ENCODE data around the gene PTP4A2.

PTP4A2 gene

DNA sequence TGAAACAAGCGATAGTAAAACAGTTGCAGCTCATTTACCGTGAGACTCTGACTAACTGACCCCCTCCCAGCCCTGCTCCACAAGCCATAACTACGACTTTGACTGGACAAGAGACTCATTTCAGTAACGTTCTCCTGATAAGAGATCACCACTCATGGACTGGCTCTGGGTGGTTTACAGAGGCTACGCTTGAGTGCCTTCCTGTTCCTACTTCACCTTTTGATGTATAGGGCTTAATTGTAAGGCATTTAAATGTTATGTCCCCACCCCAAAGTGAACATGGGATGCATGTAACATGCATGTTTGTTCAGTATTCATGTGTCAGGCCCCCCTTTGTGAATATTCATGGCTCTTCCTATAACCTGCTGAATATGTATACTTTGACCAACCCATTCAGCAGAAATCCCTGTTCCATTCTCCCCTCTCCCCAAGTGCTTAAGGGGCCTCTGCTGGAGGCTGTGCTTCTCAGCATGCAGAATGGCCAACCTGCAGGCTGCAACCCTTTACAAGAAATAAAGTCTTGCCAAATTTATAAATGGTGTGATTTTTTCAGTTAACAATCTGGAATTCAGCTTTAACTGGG lies 71.6 kb downstream of the PTP4A2 start:
- FAIRE-seq (peak; percentile 90), DNase-seq (ENCODE audit: insufficient read length, low spot score) (peak; percentile 39)
- TF ChIP-seq PAX5 (IDR thresholded peaks at IDR 0.05; ENCODE audit: insufficient read depth, low read length, severe bottlenecking) (peak; percentile 96), SPI1 (IDR thresholded peaks at IDR 0.05; ENCODE audit: low read depth, low read length) (peak; percentile 16; the same call in 1 of the 2 replicates), POLR2AphosphoS5 (IDR thresholded peaks at IDR 0.05; ENCODE audit: low read depth, low read length) (no peak), POU2F2 (IDR thresholded peaks at IDR 0.05; ENCODE audit: low read depth, low read length) (peak; percentile 94), TAF1 (IDR thresholded peaks at IDR 0.05; ENCODE audit: low read depth, low read length) (no peak), POLR2A (IDR thresholded peaks at IDR 0.05; ENCODE audit: low read depth, low read length) (no peak)

DNA sequence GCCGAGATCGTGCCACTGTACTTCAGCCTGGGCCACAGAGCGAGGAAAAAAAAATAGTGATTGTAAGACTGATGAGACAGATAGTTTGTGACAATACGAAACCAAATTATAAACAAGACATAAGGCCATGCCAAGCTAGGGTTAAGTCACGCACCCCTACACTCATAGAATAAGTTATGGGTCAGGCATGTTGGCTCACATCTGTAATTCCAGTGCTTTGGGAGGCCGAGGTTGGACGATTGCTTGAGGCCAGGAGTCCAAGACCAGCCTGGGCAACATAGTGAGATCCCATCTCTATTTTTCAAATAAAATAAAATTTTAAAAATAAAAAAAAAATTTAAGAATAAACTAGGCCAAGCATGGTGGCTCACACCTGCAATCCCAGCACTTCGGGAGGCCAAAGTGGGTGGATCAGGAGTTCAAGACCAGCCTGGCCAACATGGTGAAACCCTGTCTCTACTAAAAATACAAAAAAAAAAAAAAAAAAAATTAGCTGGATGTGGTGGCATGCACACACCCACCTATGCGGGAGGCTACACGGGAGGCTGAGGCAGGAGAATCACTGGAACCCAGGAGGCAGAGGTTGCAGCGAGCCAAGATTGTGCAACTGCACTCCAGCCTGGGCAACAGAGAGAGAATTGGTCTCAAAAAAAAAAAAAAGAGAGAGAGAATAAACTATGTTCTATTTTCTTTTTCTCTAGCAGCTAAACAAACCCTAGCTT lies 72.3 kb downstream of the PTP4A2 start:
- DNase-seq (ENCODE audit: insufficient read length, low spot score) (no peak), FAIRE-seq (no peak)
- TF ChIP-seq POU2F2 (IDR thresholded peaks at IDR 0.05; ENCODE audit: low read depth, low read length), result no peak
- TF ChIP-seq POLR2A (IDR thresholded peaks at IDR 0.05; ENCODE audit: low read depth, low read length), result no peak
- no peak for TF ChIP-seq TAF1 (IDR thresholded peaks at IDR 0.05; ENCODE audit: low read depth, low read length)
- TF ChIP-seq SPI1 (IDR thresholded peaks at IDR 0.05; ENCODE audit: low read depth, low read length), result no peak
- no peak for TF ChIP-seq PAX5 (IDR thresholded peaks at IDR 0.05; ENCODE audit: insufficient read depth, low read length, severe bottlenecking)
- TF ChIP-seq POLR2AphosphoS5 (IDR thresholded peaks at IDR 0.05; ENCODE audit: low read depth, low read length), result no peak

DNA sequence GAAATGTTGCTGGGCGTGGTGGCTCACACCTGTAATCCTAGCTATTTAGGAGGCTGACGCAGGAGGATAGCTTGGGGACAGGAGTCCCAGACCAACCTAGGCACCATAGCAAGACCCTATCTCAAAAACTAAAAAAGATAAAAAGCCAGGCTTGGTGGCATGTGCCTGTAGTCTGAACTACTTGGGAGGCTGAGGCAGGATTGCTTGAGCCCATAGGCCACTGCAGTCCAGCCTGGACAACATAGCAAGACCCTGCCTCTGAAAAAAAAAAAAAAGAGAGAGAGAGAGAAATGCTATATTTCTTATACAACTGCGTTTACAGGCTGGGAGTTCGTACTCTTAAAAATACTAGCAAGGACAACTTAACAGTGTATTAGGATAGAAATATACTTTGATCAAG lies 76.1 kb downstream of the PTP4A2 start:
- TF ChIP-seq TAF1 (IDR thresholded peaks at IDR 0.05; ENCODE audit: low read depth, low read length) (no peak), POU2F2 (IDR thresholded peaks at IDR 0.05; ENCODE audit: low read depth, low read length) (no peak)
- no peak for DNase-seq (ENCODE audit: insufficient read length, low spot score)
- no peak for FAIRE-seq

DNA sequence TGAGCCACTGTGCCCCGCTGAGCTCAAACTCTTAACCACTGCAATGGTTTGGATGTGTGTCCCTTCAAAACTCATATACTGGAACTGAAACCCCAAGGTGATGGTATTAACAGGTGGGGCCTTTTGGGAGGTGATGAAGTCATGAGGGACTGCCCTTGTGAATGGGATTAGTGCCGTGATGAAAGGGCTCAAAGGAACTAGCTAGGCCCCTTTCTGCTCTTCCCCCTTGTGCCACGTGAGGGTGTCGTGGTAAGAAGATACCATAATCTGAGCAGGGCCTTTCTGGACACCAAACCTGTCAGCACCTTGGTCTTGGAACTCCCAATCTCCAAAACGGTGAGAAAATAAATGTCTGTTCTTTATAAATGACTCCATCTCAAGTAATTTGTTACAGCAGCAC lies 76.8 kb downstream of the PTP4A2 start:
- FAIRE-seq, result peak; percentile 41
- no peak for TF ChIP-seq PAX5 (IDR thresholded peaks at IDR 0.05; ENCODE audit: insufficient read depth, low read length, severe bottlenecking)
- TF ChIP-seq TAF1 (IDR thresholded peaks at IDR 0.05; ENCODE audit: low read depth, low read length), result no peak
- no peak for TF ChIP-seq POLR2A (IDR thresholded peaks at IDR 0.05; ENCODE audit: low read depth, low read length)
- TF ChIP-seq POLR2AphosphoS5 (IDR thresholded peaks at IDR 0.05; ENCODE audit: low read depth, low read length), result no peak
- TF ChIP-seq POU2F2 (IDR thresholded peaks at IDR 0.05; ENCODE audit: low read depth, low read length), result no peak
- TF ChIP-seq SPI1 (IDR thresholded peaks at IDR 0.05; ENCODE audit: low read depth, low read length), result peak; percentile 68
- no peak for DNase-seq (ENCODE audit: insufficient read length, low spot score)

DNA sequence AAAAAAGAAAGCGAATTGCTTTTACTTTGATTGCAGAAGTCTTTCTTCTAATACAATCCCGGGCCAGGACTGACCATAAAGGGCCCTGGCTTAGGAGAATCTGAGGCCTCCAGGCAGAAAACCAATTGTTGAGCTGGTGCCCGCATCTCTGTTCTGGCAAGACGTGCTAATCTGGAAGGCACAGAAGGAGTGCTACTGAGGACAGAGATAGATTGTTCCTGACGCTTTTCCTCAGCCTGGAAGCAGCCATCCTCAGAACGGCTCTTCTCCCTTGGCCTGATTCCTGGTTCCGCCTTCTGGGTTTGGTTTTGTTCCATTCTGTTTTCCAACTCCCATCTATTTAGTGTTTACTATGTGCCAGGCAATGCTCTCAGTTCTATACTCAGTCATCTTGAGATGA lies 77.6 kb downstream of the PTP4A2 start:
- no peak for FAIRE-seq
- TF ChIP-seq POLR2A (IDR thresholded peaks at IDR 0.05; ENCODE audit: low read depth, low read length), result no peak
- no peak for TF ChIP-seq SPI1 (IDR thresholded peaks at IDR 0.05; ENCODE audit: low read depth, low read length)
- TF ChIP-seq TAF1 (IDR thresholded peaks at IDR 0.05; ENCODE audit: low read depth, low read length), result no peak
- TF ChIP-seq PAX5 (IDR thresholded peaks at IDR 0.05; ENCODE audit: insufficient read depth, low read length, severe bottlenecking), result no peak
- TF ChIP-seq POU2F2 (IDR thresholded peaks at IDR 0.05; ENCODE audit: low read depth, low read length), result no peak
- no peak for TF ChIP-seq POLR2AphosphoS5 (IDR thresholded peaks at IDR 0.05; ENCODE audit: low read depth, low read length)
- no peak for DNase-seq (ENCODE audit: insufficient read length, low spot score)

DNA sequence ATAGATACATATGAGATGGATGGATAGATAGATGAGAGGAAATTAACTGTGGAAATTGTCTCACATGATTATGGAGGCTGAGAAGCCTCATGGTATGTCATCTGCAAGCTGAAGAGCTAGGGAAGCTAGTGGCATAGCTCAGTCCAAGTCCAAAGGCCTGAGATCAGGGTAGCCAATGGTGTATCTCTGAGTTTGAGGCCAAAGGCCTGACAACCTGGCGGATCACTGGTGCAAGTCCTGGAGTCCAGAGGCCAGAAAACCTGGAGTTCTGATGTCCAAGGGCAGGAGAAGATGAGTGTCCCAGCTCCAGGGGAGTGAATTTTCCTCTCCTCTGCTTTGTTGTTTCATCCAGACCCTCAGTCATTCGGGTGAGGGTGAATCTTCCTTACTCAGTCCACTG lies 78.4 kb downstream of the PTP4A2 start:
- no peak for TF ChIP-seq POU2F2 (IDR thresholded peaks at IDR 0.05; ENCODE audit: low read depth, low read length)
- no peak for TF ChIP-seq PAX5 (IDR thresholded peaks at IDR 0.05; ENCODE audit: insufficient read depth, low read length, severe bottlenecking)
- TF ChIP-seq SPI1 (IDR thresholded peaks at IDR 0.05; ENCODE audit: low read depth, low read length), result no peak
- TF ChIP-seq TAF1 (IDR thresholded peaks at IDR 0.05; ENCODE audit: low read depth, low read length), result no peak
- TF ChIP-seq POLR2A (IDR thresholded peaks at IDR 0.05; ENCODE audit: low read depth, low read length), result no peak
- TF ChIP-seq POLR2AphosphoS5 (IDR thresholded peaks at IDR 0.05; ENCODE audit: low read depth, low read length), result no peak
- DNase-seq (ENCODE audit: insufficient read length, low spot score), result no peak
- no peak for FAIRE-seq

DNA sequence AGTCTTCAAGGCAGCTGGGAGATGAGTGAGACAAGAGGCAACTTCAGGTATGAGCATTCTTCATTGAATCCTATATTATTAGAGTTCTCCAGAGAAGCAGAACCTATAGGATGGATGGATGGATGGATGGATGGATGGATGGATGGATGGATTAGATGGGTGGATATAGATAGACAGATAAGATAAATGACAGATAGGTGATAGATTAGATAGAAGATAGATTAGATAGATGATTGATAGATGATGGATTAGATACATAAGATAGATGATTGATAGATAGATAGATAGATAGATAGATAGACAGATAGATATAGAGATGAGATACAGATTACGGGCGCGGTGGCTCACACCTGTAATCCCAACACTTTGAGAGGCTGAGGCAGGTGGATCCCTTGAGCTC lies 79.1 kb downstream of the PTP4A2 start:
- DNase-seq (ENCODE audit: insufficient read length, low spot score) (no peak), FAIRE-seq (no peak)
- TF ChIP-seq SPI1 (IDR thresholded peaks at IDR 0.05; ENCODE audit: low read depth, low read length), result no peak
- no peak for TF ChIP-seq POLR2AphosphoS5 (IDR thresholded peaks at IDR 0.05; ENCODE audit: low read depth, low read length)
- no peak for TF ChIP-seq POLR2A (IDR thresholded peaks at IDR 0.05; ENCODE audit: low read depth, low read length)

DNA sequence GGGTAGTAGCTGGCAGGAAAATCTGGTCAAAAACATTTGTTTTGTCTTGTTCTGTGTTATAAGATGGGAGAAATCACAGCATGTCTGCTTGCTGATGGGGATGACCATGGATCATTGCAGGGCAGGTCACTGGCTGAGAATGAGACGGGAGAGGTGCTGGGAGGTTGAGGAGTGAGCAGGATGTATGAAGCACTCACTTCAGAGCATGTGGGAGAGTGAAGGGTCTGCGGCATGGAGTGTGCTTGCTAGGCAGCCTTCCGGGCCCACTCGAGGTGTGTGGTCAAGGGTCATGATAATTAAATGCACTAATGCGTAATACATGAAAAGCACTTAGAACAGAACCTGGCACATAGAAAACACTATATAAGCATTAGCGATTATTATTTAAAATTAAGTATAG lies 80.3 kb downstream of the PTP4A2 start:
- DNase-seq (ENCODE audit: insufficient read length, low spot score) (no peak), FAIRE-seq (no peak)
- TF ChIP-seq PAX5 (IDR thresholded peaks at IDR 0.05; ENCODE audit: insufficient read depth, low read length, severe bottlenecking) (no peak), POLR2A (IDR thresholded peaks at IDR 0.05; ENCODE audit: low read depth, low read length) (no peak), SPI1 (IDR thresholded peaks at IDR 0.05; ENCODE audit: low read depth, low read length) (no peak), POLR2AphosphoS5 (IDR thresholded peaks at IDR 0.05; ENCODE audit: low read depth, low read length) (no peak), TAF1 (IDR thresholded peaks at IDR 0.05; ENCODE audit: low read depth, low read length) (no peak), POU2F2 (IDR thresholded peaks at IDR 0.05; ENCODE audit: low read depth, low read length) (no peak)
